HTR-8/SVneo (cell line): ENCODE results near the gene CDC34.
A peak's percentile ranks its signal among the peaks of the same experiment; 100 is the strongest.
"Not testable (repeated sequence)": the region's sequence is repeated elsewhere in the genome, so short reads cannot be mapped to it uniquely, and the experiment has no call there.

ENCODE experiments used
- DNase-seq: peaks from one replicate; pipeline ENCODE4 v3.0.0; 2011; ENCODE audit warnings: low spot score, mixed read lengths; ENCODE audit not compliant: insufficient read length
- FAIRE-seq: peaks from 2 replicates; lab custom pipeline; 2011; peaks lifted over from hg19 to GRCh38; lab: Jason Lieb, UNC

Gene CDC34

DNA sequence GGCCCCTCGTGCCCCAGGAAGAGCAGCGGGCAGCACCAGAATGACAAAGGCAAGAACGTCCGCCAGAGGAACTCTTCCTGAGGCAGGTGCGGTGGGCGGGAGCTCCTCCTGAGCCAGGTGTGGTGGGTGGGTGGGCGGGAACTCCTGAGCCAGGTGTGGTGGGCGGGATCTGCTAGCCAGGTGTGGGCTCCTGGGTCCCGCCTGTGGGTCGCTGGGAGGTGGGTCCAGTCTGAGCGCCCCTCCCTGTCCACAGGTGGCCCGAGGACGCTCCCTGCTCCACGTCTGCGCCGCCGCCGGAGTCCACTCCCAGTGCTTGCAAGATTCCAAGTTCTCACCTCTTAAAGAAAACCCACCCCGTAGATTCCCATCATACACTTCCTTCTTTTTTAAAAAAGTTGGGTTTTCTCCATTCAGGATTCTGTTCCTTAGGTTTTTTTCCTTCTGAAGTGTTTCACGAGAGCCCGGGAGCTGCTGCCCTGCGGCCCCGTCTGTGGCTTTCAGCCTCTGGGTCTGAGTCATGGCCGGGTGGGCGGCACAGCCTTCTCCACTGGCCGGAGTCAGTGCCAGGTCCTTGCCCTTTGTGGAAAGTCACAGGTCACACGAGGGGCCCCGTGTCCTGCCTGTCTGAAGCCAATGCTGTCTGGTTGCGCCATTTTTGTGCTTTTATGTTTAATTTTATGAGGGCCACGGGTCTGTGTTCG lies 51.1 kb downstream of the CDC34 start:
- no peak for DNase-seq
- FAIRE-seq: no peak

DNA sequence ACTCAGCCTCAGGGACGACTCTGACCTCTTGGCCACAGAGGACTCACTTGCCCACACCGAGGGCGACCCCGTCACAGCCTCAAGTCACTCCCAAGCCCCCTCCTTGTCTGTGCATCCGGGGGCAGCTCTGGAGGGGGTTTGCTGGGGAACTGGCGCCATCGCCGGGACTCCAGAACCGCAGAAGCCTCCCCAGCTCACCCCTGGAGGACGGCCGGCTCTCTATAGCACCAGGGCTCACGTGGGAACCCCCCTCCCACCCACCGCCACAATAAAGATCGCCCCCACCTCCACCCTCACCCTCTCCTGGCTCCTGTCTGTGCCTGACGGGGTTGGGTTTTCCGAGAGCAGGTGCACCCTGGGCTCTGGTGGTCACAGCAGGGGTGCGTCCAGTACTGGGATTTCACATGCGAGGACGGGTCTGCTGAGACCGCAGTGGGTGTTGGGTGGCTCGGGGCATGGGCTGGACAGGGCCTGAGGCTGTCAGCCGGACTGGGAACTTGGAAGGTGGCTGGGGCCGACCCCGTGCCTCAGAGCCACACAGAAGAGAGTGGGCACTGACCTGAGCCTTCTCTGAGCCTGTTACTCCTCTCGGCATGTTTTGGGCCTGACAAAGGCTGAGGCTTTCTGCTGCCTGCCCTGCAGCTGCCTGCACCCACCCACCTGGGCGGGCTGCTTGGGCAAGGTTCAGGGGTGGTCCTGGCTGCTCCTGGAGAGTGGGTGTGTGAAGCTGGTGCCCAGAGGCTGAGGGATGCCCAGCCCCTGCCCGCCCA lies 51.8 kb downstream of the CDC34 start:
- no peak for FAIRE-seq
- no peak for DNase-seq

DNA sequence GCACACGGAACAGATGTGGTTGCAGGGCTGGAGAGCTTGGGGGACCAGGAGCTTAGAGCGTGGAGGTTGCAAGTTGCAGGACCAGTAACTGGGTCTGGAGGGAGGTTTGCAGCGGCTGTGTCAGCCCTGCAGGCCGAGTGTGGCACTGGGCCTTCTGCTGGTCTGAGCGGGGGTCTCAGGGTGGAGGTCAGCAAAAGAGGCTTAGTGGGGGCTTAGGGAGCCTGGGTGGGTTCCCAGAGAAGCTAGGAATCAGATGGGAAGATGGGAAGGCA lies 52.3 kb downstream of the CDC34 start:
- FAIRE-seq: no peak
- DNase-seq: no peak

DNA sequence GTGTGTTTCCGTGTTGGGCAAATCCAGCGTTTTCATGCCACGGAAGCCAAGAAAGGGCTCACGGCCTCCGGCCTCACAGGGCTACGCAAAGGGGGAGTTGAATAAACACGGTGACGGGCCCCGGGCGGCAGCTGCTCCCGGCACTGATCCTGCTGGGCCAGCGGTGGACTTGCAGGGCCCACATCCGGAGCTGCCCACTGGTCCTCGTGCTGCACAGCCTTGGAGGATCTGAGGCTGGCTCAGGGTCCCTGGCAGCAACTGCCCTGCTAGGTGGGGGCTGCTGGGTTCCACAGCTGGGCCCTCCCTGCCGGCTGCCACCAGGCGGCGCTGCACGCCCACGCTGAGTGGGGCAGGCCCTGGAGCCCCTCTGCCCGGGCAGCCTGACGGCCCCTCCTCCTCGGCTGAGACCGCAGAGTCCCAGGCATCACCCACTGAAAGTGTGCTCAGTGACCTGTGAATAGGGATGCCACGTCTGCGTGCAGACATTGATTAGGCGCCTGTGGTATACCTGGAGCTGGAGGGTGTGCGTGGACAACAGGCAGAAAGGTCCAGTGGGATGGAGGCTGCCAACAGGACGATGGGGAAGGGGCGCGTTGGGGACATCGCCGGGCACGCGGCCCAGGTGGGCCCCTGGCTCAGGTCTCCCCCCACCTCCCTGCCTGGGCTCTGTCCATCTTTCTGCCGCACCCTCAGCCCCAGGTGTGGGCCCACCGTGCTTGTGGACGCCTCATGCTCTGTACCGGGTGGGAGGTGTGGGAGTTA lies 52.9 kb downstream of the CDC34 start:
- FAIRE-seq: peak; percentile 77

GRCh38 chr19:585146-585545 lies 53.6 kb downstream of the CDC34 start:
- FAIRE-seq, DNase-seq: not testable (repeated sequence)

More for the DNA sequence above, 52.9 kb downstream of the CDC34 start:
- no peak for DNase-seq

- no peak for DNase-seq
- no peak for FAIRE-seq
Observed at GRCh38 chr19:585551-586110, 54.1 kb downstream of the CDC34 start.

- FAIRE-seq (no peak), DNase-seq (no peak)
Observed at GRCh38 chr19:588093-588740, 56.7 kb downstream of the CDC34 start.

- DNase-seq: no peak
Observed at GRCh38 chr19:588741-589692, 57.5 kb downstream of the CDC34 start.

GRCh38 chr19:589693-590395 lies 58.3 kb downstream of the CDC34 start, which contains the start of gene HCN2:
Gene HCN2 (plus strand): TSS chr19:589881. CDS start chr19:589946, 65 bp downstream.
- FAIRE-seq: no peak
- DNase-seq: no peak

More at GRCh38 chr19:588741-589692, 57.5 kb downstream of the CDC34 start:
- FAIRE-seq: no peak

GRCh38 chr19:590396-590745 lies 58.8 kb downstream of the CDC34 start:
- no peak for DNase-seq
- no peak for FAIRE-seq

- no peak for DNase-seq
- no peak for FAIRE-seq
Observed at GRCh38 chr19:590750-591098, 59.2 kb downstream of the CDC34 start.

DNA sequence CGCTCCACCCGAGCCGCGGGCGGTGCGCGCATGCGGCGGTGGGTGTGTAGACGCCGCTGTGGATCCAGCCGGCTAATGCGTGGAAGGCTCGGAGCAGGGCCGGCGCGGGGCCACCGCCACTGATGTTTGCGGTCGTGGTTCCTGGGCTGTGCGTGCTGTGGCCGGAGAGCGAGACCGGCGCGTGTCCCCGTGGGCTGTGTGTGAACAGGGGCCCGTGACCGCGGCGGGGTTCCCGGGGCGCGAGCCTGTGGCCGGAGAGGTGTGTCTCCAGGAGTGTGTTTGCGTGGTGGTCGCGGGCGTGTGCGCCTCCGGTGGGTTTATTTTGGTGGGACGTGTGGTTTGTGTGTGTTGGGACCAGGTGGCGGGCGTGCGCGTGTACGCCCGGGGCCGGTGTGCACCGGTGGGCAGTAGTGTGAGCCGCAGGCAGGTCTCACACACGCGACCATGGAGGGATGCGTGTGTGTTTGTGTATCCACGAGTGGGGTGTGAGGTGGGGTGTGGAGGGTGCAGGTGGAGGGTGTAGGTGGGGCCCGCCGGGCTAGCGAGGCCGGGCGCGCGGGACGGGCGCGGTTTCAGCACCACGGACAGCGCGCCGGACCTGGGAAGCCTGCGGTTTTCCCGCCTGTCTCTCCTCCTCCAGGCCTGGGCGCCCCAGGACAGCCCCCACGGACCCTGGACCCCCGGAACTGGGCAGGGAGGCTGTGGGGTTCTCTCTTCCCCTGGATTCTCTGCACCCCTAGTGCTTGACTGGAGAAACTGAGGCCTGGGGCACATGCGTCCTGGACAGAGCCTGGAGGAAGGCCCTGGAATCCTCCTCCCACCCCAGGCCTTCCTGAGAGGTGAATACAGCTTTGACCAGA lies 59.8 kb downstream of the CDC34 start:
- no peak for FAIRE-seq

More for the DNA sequence above, 59.8 kb downstream of the CDC34 start:
- no peak for DNase-seq
